Colonic mucosa (tissue), 2 donors: Measurements from ENCODE around the gene KRTAP10-4. TPM values are rescaled to one million over a fixed set of nuclear protein-coding genes. Genes with fewer than 3 reads are reported as not detected.

Experiments
- total RNA-seq, 2 donors: library from RNA; stranded (reverse); fragmentation: NEBNext Ultra II Directional in 1 of 2; extraction: Animal tissue kit (Norgen Biotek cat#: 25700) in 1 of 2; gene quantifications; one replicate each; pipeline ENCODE4 v1.2.1, GENCODE V29; 2021
- donor health status: DM: no; HTN: no; CAD: no.
- donor health status: DM: no; HTN: no; CAD: no.

Gene KRTAP10-4
- total RNA-seq, 2 donors from 2014 or later = not detected

Other genes starting within 250 kb of the KRTAP10-4 start
- gene CFAP410, start 234.3 kb upstream of the KRTAP10-4 start, total RNA-seq = 10 to 100 TPM; 19.8 to 21.4 TPM
- gene TRPM2, start 220.1 kb upstream of the KRTAP10-4 start, total RNA-seq = 1 to 10 TPM; 2.6 to 4.2 TPM
- gene LRRC3, start 118.2 kb upstream of the KRTAP10-4 start, total RNA-seq = 1 to 10 TPM; 2.0 to 2.7 TPM
- gene KRTAP10-1, start 33.5 kb upstream of the KRTAP10-4 start, total RNA-seq = not detected
- not detected for gene KRTAP10-2, start 22.2 kb upstream of the KRTAP10-4 start, total RNA-seq
- not detected for gene KRTAP10-3, start 14.9 kb upstream of the KRTAP10-4 start, total RNA-seq
- gene KRTAP10-5, start 6.9 kb downstream of the KRTAP10-4 start, total RNA-seq = not detected
- not detected for gene KRTAP10-6, start 18.8 kb downstream of the KRTAP10-4 start, total RNA-seq
- not detected for gene KRTAP10-7, start 26.9 kb downstream of the KRTAP10-4 start, total RNA-seq
- gene KRTAP10-8, start 38.4 kb downstream of the KRTAP10-4 start, total RNA-seq = not detected
- gene KRTAP10-9, start 53.4 kb downstream of the KRTAP10-4 start, total RNA-seq = not detected
- gene KRTAP10-10, start 63.6 kb downstream of the KRTAP10-4 start, total RNA-seq = not detected
- gene KRTAP10-11, start 72.7 kb downstream of the KRTAP10-4 start, total RNA-seq = not detected
- not detected for gene KRTAP12-4, start 80.9 kb downstream of the KRTAP10-4 start, total RNA-seq
- not detected for gene KRTAP12-3, start 84.2 kb downstream of the KRTAP10-4 start, total RNA-seq
- gene KRTAP12-2, start 93.2 kb downstream of the KRTAP10-4 start, total RNA-seq = not detected
- gene KRTAP12-1, start 108.4 kb downstream of the KRTAP10-4 start, total RNA-seq = not detected
- not detected for gene KRTAP10-12, start 123.4 kb downstream of the KRTAP10-4 start, total RNA-seq
- not detected for gene TSPEAR, start 137.8 kb downstream of the KRTAP10-4 start, total RNA-seq
- gene UBE2G2, start 228.1 kb downstream of the KRTAP10-4 start, total RNA-seq = 10 to 100 TPM; 50.3 to 76.1 TPM
- gene SUMO3, start 244.3 kb downstream of the KRTAP10-4 start, total RNA-seq = 10 to 100 TPM; 81.3 to 82.8 TPM